Osteoblast (primary cell): Measurements from ENCODE around the gene LCK. TPM values are rescaled to one million over a fixed set of nuclear protein-coding genes. Genes with fewer than 3 reads are reported as not detected.

Experiments
- DNase-seq: peaks from one replicate; pipeline ENCODE4 v3.0.0; 2011; ENCODE audit warnings: low spot score, mixed read lengths; ENCODE audit not compliant: insufficient read length; ENCODE audit errors: missing footprints
- H2AFZ ChIP-seq: 2 replicates; pipeline ENCODE4 v1.6.0; 2011; ENCODE audit warnings: mild to moderate bottlenecking, low read length
- H3K27ac ChIP-seq: 2 replicates; pipeline ENCODE4 v1.5.1; 2011; ENCODE audit warnings: mild to moderate bottlenecking, low read depth, low read length, moderate library complexity
- H3K27me3 ChIP-seq: 2 replicates; pipeline ENCODE4 v1.6.0; 2012; ENCODE audit warnings: mild to moderate bottlenecking, control low read depth, inconsistent platforms, low read length, moderate library complexity; ENCODE audit not compliant: insufficient read depth
- H3K36me3 ChIP-seq: 2 replicates; pipeline ENCODE4 v1.5.1; 2011; ENCODE audit warnings: mild to moderate bottlenecking, low read length, control low read depth, moderate library complexity; ENCODE audit not compliant: insufficient read depth
- H3K4me1 ChIP-seq: 2 replicates; pipeline ENCODE4 v1.5.1; 2011; ENCODE audit warnings: mild to moderate bottlenecking, low read length, control low read depth, moderate library complexity; ENCODE audit not compliant: insufficient read depth
- H3K4me2 ChIP-seq: 2 replicates; pipeline ENCODE4 v1.6.0; 2011; ENCODE audit warnings: mild to moderate bottlenecking, low read length; ENCODE audit not compliant: insufficient read depth
- H3K4me3 ChIP-seq: fragments of 200-600 bp; sonication (generic); 3 replicates; pipeline ENCODE4 v1.5.1; 2012; ENCODE audit warnings: mild to moderate bottlenecking, low read length, inconsistent platforms; ENCODE audit not compliant: insufficient read depth
- H3K79me2 ChIP-seq: 2 replicates; pipeline ENCODE4 v1.6.0; 2012; ENCODE audit warnings: mild to moderate bottlenecking, low read length, control low read depth, inconsistent platforms; ENCODE audit not compliant: insufficient read depth
- H3K9me3 ChIP-seq: 2 replicates; pipeline ENCODE4 v1.5.1; 2011; ENCODE audit warnings: low read depth, low read length, control low read depth
- H4K20me1 ChIP-seq: 2 replicates; pipeline ENCODE4 v1.6.0; 2012; ENCODE audit warnings: mild to moderate bottlenecking, low read length, control low read depth; ENCODE audit not compliant: insufficient read depth
- CTCF ChIP-seq: IDR thresholded peaks from 2 replicates; pipeline ENCODE4 v1.5.1; 2011; ENCODE audit warnings: mild to moderate bottlenecking, low read depth, low read length, moderate library complexity; ENCODE audit errors: extremely low read depth
- total RNA-seq: library from RNA; depleted of rRNA; stranded (reverse); fragments of >200 nt; gene quantifications from 2 replicates; pipeline ENCODE4 v1.2.3, GENCODE V29; 2012

The LCK gene
- total RNA-seq, 1 donor = not detected

- Histone ChIP-seq H3K36me3 (peaks cover 26% of the 10 kb centered on the region), H3K4me2 (peak overlapping the region; percentile 42), H3K4me1 (peaks cover 21% of the 10 kb centered on the region), H3K79me2 (peaks cover 28% of the 10 kb centered on the region), H4K20me1 (peaks cover 12% of the 10 kb centered on the region), H2AFZ (no peak overlapping the region), H3K4me3 (no peak overlapping the region), H3K27ac (peak overlapping the region; percentile 19), H3K9me3 (no peaks in the 10 kb centered on the region), H3K27me3 (no peaks in the 10 kb centered on the region)
- no peak for DNase-seq
- TF ChIP-seq CTCF = no peak
These were observed 56.3 kb downstream of the LCK start for GRCh38 chr1:32307324-32307723.

DNA sequence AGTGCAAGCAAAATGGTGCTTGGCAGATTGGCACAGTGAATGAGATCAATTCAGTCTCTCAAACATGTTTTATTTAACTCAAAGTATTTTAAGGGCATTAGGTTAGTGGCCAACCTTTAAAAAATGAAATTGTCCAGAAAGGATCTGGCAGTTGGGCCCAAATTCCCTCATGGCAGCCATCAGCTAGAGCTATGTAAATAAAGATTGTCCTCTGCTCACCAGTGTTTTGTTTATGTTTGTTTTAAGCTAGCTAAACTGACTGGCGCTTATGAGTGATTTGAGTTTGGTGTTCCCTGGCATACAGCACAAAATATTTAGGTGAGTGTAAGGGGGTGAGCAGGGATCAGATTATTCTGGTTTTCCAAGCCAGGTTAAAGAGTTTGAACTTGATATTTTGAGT lies 58.9 kb downstream of the LCK start:
- no peak for DNase-seq
- Histone ChIP-seq H4K20me1 (peaks cover 11% of the 10 kb centered on the region), H2AFZ (no peak overlapping the region), H3K4me3 (no peak overlapping the region), H3K4me2 (no peak overlapping the region), H3K79me2 (peaks cover 40% of the 10 kb centered on the region), H3K9me3 (no peaks in the 10 kb centered on the region), H3K27ac (no peak overlapping the region), H3K4me1 (peaks cover 12% of the 10 kb centered on the region), H3K36me3 (peaks cover 9% of the 10 kb centered on the region), H3K27me3 (no peaks in the 10 kb centered on the region)
- TF ChIP-seq CTCF = no peak

- Histone ChIP-seq H3K27me3 (no peaks in the 10 kb centered on the region), H3K9me3 (no peaks in the 10 kb centered on the region), H3K36me3 (peaks cover 2% of the 10 kb centered on the region), H2AFZ (no peak overlapping the region), H3K27ac (no peak overlapping the region), H3K4me2 (no peak overlapping the region), H3K4me3 (no peak overlapping the region), H3K79me2 (peaks cover 42% of the 10 kb centered on the region), H4K20me1 (peaks cover 8% of the 10 kb centered on the region), H3K4me1 (peaks cover 12% of the 10 kb centered on the region)
- DNase-seq = no peak
- no peak for TF ChIP-seq CTCF
These were observed 60.8 kb downstream of the LCK start for GRCh38 chr1:32311709-32312393.

DNA sequence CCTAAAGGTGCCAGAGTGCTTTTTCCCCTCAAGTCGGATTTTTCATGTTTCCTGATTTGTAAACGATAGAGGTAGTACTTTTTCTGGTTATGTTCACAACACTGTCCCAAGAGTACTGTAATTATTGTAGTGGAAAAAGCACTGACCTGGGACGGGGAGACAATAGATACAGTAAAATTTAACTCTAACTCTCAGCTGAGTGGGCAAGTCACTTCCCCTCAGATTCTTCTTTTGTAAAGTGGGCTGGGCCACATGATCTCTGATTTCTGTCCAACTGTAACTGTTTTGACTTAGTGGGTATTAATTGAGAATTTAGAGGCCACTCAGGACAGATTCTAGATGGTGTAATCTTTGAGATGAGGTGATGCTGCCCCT lies 65.8 kb downstream of the LCK start:
- Histone ChIP-seq H3K27me3 (no peaks in the 10 kb centered on the region), H3K4me1 (peaks cover 2% of the 10 kb centered on the region), H3K36me3 (peaks cover 5% of the 10 kb centered on the region), H4K20me1 (peaks cover 4% of the 10 kb centered on the region), H3K4me3 (no peak overlapping the region), H3K79me2 (peaks cover 16% of the 10 kb centered on the region), H3K9me3 (no peaks in the 10 kb centered on the region), H3K27ac (no peak overlapping the region), H2AFZ (no peak overlapping the region), H3K4me2 (no peak overlapping the region)
- no peak for TF ChIP-seq CTCF
- DNase-seq = no peak
